HepG2 (cell line): Measurements from ENCODE around the gene ALDH1A1. TPM values are rescaled to one million over a fixed set of nuclear protein-coding genes. Genes with fewer than 3 reads are reported as not detected.

Experiments
- ATAC-seq: fragments of 200-7000 bp; cut with Tn5 transposase; 3 replicates; pipeline ENCODE4 v1.9.1; 2020; ENCODE audit warnings: mild to moderate bottlenecking, moderate library complexity
- BruUV-seq: library from RNA; stranded (reverse); fragments of 400-500 nt; replicated peaks from 2 replicates; lab custom pipeline; 2021; lab: Mats Ljungman, UMichigan
- CTCF ChIA-PET: fragments of 300-600 bp; formaldehyde crosslinking; extraction: SDS; loops from one replicate; lab custom pipeline; 2021; ENCODE audit warnings: low total read pairs, inconsistent platforms, low intra/inter-chr PET ratio; lab: Yijun Ruan, JAX
- POLR2A ChIA-PET: fragments of 350-600 bp; sonication (Branson Sonifier 250); formaldehyde crosslinking; loops from one replicate; lab custom pipeline; 2020; ENCODE audit warnings: antibody characterized with exemption, inconsistent platforms; lab: Yijun Ruan, JAX
- DNase-seq: peaks from one replicate; pipeline ENCODE4 v3.0.0-alpha.2; 2015; ENCODE audit warnings: low spot score
- FAIRE-seq: peaks from 3 replicates; lab custom pipeline; 2011; peaks lifted over from hg19 to GRCh38; lab: Jason Lieb, UNC
- H2AFZ ChIP-seq: one replicate; pipeline ENCODE4 v1.6.1; 2011; ENCODE audit warnings: low read length, inconsistent platforms
- H3K27ac ChIP-seq: fragments of 300-600 bp; 3 replicates; pipeline ENCODE4 v1.8.0; 2011; ENCODE audit warnings: mixed run types, mild to moderate bottlenecking, mixed read lengths, low read length, inconsistent platforms; ENCODE audit not compliant: insufficient read depth; ENCODE audit errors: extremely low read length
- H3K27me3 ChIP-seq, 2 experiments: fragments of 200-600 bp in 1 of 2; 2 replicates in 1 of 2; 3 replicates in 1 of 2; pipeline versions ENCODE4 v1.6.0 to v1.8.0; 2011; ENCODE audit warnings: low read length in 2 of 2, mild to moderate bottlenecking in 2 of 2, moderate library complexity in 2 of 2, inconsistent platforms in 1 of 2; ENCODE audit not compliant: insufficient read depth in 2 of 2, control insufficient read depth in 1 of 2
- H3K36me3 ChIP-seq, 2 experiments: fragments of 200-600 bp in 1 of 2; replicated peaks in 1 of 2; 2 replicates in 1 of 2; 3 replicates in 1 of 2; pipeline versions ENCODE4 v1.5.1 to v1.8.0; 2011; ENCODE audit warnings: low read length in 2 of 2, inconsistent platforms in 1 of 2; ENCODE audit not compliant: insufficient read depth in 2 of 2, control insufficient read depth in 1 of 2
- H3K4me1 ChIP-seq: 2 replicates; pipeline ENCODE4 v1.5.1; 2012; ENCODE audit warnings: low read length, inconsistent platforms; ENCODE audit not compliant: insufficient read depth
- H3K4me2 ChIP-seq: 2 replicates; pipeline ENCODE4 v1.6.0; 2011; ENCODE audit warnings: low read depth, low read length, inconsistent platforms
- H3K4me3 ChIP-seq, 3 experiments: fragments of 200-600 bp in 1 of 3; sonication (generic), shearing (Covaris generic) in 1 of 3; replicated peaks in 1 of 3; 2 replicates each; pipeline ENCODE4 v1.5.1; 2011 to 2016; ENCODE audit warnings: low read length in 3 of 3, inconsistent platforms in 2 of 3, low read depth in 2 of 3, mild to moderate bottlenecking in 2 of 3, control low read depth in 1 of 3, mixed read lengths in 1 of 3; ENCODE audit not compliant: insufficient read depth in 1 of 3
- H3K79me2 ChIP-seq: one replicate; pipeline ENCODE4 v1.6.1; 2011; ENCODE audit warnings: low read length, inconsistent platforms; ENCODE audit not compliant: insufficient read depth
- H3K9ac ChIP-seq: 2 replicates; pipeline ENCODE4 v1.6.0; 2011; ENCODE audit warnings: mild to moderate bottlenecking, low read depth, low read length, inconsistent platforms; ENCODE audit not compliant: insufficient read depth
- H3K9me3 ChIP-seq: 2 replicates; pipeline ENCODE4 v1.5.1; 2012; ENCODE audit warnings: mild to moderate bottlenecking, low read length
- H4K20me1 ChIP-seq: 2 replicates; pipeline ENCODE4 v1.6.0; 2011; ENCODE audit warnings: inconsistent platforms, mild to moderate bottlenecking, low read length, moderate library complexity; ENCODE audit not compliant: insufficient read depth
- ELF1 ChIP-seq: sonication (generic); formaldehyde crosslinking; IDR thresholded peaks from 2 replicates; pipeline ENCODE4 v1.4.0; 2020; ENCODE audit warnings: missing genetic modification reagents
- IKZF4 ChIP-seq: sonication (generic); formaldehyde crosslinking; IDR thresholded peaks from 2 replicates; pipeline ENCODE4 v1.5.1; 2020; ENCODE audit warnings: borderline replicate concordance, mild to moderate bottlenecking, low read depth, missing genetic modification reagents; ENCODE audit errors: not compliant biosample characterization
- RBM22 ChIP-seq: fragments of 200-400 bp; formaldehyde crosslinking; optimal IDR thresholded peaks from 2 replicates; pipeline ENCODE3; 2017; ENCODE audit warnings: mild to moderate bottlenecking, low read length, moderate library complexity
- SPEN ChIP-seq: sonication (generic); formaldehyde crosslinking; IDR thresholded peaks from 2 replicates; pipeline ENCODE4 v1.5.1; 2020; ENCODE audit warnings: low read depth, mild to moderate bottlenecking, missing genetic modification reagents
- ZBTB7B ChIP-seq: sonication (generic); formaldehyde crosslinking; IDR thresholded peaks from 2 replicates; pipeline ENCODE4 v1.4.0; 2020; ENCODE audit warnings: missing genetic modification reagents
- ZNF24 ChIP-seq: fragments of 450-650 bp; IDR thresholded peaks from 2 replicates; pipeline ENCODE4 v1.6.1; 2017; ENCODE audit warnings: antibody characterized with exemption, mild to moderate bottlenecking
- ZNF564 ChIP-seq: sonication (generic); formaldehyde crosslinking; IDR thresholded peaks from 2 replicates; pipeline ENCODE4 v1.8.1; 2023; ENCODE audit warnings: mild to moderate bottlenecking, missing genetic modification reagents
- WGBS: methylation state at CpG from one replicate; pipeline ENCODE4 v1.1.6; 2017; ENCODE audit warnings: low lambda C conversion rate; 5-methylcytosine and 5-hydroxymethylcytosine counted together
- in situ Hi-C: cut with HindIII; loops from 2 replicates; pipeline ENCODE4 v1.10.0; 2017; ENCODE audit warnings: low pct_unique_long_range_greater_than_20kb; ENCODE audit not compliant: extremely low pct_ligation_motif_present
- intact Hi-C: fragments of 100-400 bp; cut with micrococcal nuclease; formaldehyde crosslinking; loops from one replicate; pipeline ENCODE4 v1.10.0; 2022; ENCODE audit not compliant: unreplicated experiment
- polyA plus RNA-seq, 8 experiments: library from polyadenylated mRNA; depleted of rRNA in 3 of 8; stranded (reverse) in 7 of 8; unstranded in 1 of 8; fragments of >200 nt; fragmentation: Illumina TruSeq in 4 of 8; extraction: Trizol in 4 of 8; gene quantifications; 2 replicates each; pipeline versions ENCODE4 v1.2.1 to v1.2.3, GENCODE V29; 2011 to 2016; ENCODE audit warnings: low read depth in 4 of 8, missing spikeins in 1 of 8, mixed read lengths in 1 of 8; ENCODE audit not compliant: insufficient read depth in 1 of 8
- total RNA-seq, 5 experiments: library from RNA; depleted of rRNA; stranded (reverse); fragments of >200 nt; fragmentation: Illumina TruSeq; extraction: Trizol; gene quantifications; 2 replicates each; pipeline ENCODE4 v1.2.3, GENCODE V29; 2016; ENCODE audit warnings: low read depth in 1 of 5
- TF ChIP-seq, protein P1 (sequence below): sonication (generic); formaldehyde crosslinking; IDR thresholded peaks from 2 replicates; pipeline ENCODE4 v1.4.0; 2020; ENCODE audit warnings: mild to moderate bottlenecking, missing genetic modification reagents
- TF ChIP-seq, protein P2 (sequence below): sonication (generic); formaldehyde crosslinking; IDR thresholded peaks from 2 replicates; pipeline ENCODE4 v1.8.0; 2022; ENCODE audit warnings: mild to moderate bottlenecking, missing genetic modification reagents, moderate library complexity

The ALDH1A1 gene
- total and polyA plus RNA-seq, 2 of the 13 experiments (the other 11 are each of a cell fraction or from before 2014, with no cell fraction given), result 88.2 to 439 TPM

DNA sequence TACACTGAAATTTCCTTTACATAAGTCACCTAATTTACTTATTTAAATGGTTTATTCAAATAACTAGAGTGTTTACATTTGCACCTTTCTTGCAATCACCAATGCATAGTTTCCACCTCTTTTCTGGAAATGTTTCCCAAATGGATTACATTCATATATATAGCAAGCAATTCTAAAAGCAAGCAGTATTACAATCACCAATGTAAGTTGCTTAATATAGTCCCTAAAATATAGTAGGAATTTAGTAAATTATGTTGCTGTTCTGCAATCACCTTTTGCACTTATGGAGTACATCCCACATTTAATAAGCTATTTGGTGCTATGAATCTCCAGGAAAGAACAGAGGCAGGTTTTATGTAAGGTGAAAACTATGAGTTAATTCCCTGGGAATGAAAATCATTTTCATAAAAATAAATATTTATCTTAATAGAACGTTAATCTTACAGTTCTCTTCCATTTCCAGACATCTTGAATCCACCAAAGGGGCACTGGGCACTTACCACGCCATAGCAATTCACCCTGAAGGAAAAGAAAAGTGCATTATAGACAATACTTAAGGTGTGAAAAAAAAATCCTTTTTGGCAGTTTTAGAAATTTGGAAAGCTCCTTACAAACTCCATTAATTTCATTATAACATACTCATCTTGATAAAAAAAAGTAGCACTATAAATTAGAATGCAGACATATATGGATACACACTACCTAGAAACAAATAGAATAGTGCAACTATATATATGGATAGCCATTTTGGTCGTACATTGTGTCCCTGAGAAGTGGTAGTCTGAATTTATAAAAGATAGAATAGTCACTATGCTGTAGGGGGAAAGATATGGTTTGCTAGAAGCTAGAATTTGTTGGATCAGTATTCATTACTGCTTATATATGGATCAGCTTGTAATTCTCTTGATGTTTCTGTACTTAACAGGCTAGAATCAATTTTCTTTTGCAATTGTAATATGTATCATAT is 47.1 kb downstream of the ALDH1A1 start (continued):
- no peak for TF ChIP-seq IKZF4 (CRISPR knock-in tag)
- no peak for TF ChIP-seq ZBTB7B
- TF ChIP-seq ZNF24, result no peak
- no peak for TF ChIP-seq ELF1 (CRISPR knock-in tag)
- no peak for TF ChIP-seq ZNF564

DNA sequence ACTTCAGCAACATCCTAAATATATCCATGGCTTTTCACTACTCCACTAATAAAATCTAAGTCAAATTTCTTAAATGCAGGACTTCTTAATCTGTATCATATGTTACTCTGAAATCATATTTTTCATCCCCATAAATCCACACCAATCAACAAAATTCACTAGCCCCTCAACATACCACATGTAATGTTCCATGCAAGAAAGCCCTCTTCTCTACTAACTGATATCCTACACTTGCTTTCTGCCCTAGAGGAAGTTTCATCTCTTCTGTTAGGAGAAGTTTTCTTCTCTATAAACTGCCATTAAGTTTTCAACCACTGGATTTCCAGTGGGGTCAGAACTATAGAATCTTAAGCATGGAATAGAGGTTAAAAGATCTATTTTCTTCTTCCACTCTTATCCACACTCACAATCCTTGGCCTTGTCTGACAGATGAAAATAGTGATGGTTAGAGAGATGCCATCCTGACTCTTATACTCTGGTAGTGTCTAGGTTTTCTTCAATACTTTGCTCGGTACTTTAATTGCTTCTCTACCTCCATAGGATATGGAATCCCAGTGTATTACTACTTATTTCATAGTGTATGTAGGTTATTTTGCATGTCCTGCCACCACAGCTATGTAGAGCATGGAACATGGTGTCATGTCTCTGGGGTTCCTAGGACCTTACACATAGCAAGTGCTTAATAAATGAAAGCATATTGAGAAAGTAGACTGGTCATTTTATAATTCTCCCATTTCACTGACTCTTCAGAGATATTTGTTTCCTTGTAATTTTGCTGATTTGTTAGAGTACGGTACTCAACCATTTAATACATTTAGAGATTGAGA is 48.4 kb downstream of the ALDH1A1 start:
- WGBS, result 95% methylated on average over 2 of the region's 2 CpGs
- DNase-seq (no peak), ATAC-seq (no peak), FAIRE-seq (no peak)
- ChIA-PET CTCF (no interaction called here), POLR2A (no interaction called here)
- H2AFZ ChIP-seq, result no peak overlapping the region
- no peaks in the 10 kb centered on the region for H3K79me2 ChIP-seq
- H4K20me1 ChIP-seq, result no peaks in the 10 kb centered on the region
- H3K4me3 ChIP-seq, result no peak overlapping the region
- no TSS peak for BruUV-seq
- in situ Hi-C loops (no loop called here), intact Hi-C loops (no loop called here)
- no peak overlapping the region for H3K9ac ChIP-seq
- H3K27me3 ChIP-seq, result no peaks in the 10 kb centered on the region
- TF ChIP-seq SPEN (CRISPR knock-in tag), result no peak
- TF ChIP-seq, protein P1, sequence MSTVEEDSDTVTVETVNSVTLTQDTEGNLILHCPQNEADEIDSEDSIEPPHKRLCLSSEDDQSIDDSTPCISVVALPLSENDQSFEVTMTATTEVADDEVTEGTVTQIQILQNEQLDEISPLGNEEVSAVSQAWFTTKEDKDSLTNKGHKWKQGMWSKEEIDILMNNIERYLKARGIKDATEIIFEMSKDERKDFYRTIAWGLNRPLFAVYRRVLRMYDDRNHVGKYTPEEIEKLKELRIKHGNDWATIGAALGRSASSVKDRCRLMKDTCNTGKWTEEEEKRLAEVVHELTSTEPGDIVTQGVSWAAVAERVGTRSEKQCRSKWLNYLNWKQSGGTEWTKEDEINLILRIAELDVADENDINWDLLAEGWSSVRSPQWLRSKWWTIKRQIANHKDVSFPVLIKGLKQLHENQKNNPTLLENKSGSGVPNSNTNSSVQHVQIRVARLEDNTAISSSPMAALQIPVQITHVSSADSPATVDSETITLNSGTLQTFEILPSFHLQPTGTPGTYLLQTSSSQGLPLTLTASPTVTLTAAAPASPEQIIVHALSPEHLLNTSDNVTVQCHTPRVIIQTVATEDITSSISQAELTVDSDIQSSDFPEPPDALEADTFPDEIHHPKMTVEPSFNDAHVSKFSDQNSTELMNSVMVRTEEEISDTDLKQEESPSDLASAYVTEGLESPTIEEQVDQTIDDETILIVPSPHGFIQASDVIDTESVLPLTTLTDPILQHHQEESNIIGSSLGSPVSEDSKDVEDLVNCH (CRISPR knock-in tag), result no peak
- TF ChIP-seq, protein P2, sequence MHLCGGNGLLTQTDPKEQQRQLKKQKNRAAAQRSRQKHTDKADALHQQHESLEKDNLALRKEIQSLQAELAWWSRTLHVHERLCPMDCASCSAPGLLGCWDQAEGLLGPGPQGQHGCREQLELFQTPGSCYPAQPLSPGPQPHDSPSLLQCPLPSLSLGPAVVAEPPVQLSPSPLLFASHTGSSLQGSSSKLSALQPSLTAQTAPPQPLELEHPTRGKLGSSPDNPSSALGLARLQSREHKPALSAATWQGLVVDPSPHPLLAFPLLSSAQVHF (CRISPR knock-in tag), result no peak
- TF ChIP-seq RBM22, result peak; percentile 31
- no peak overlapping the region for H3K4me2 ChIP-seq
- peaks cover 4 to 54% of the 10 kb centered on the region in 2 experiments for H3K36me3 ChIP-seq
- H3K27ac ChIP-seq, result no peak overlapping the region
- no peaks in the 10 kb centered on the region for H3K9me3 ChIP-seq
- H3K4me1 ChIP-seq, result no peaks in the 10 kb centered on the region
